Neural crest cell (in vitro differentiated cells): ENCODE data around the gene C7orf33. TPM values are rescaled to one million over a fixed set of nuclear protein-coding genes. Genes with fewer than 3 reads are reported as not detected.

Source experiments
- DNase-seq: peaks from one replicate; pipeline ENCODE4 v3.0.0; 2021; ENCODE audit warnings: low read depth, mixed read lengths, low spot score
- H3K27ac Mint-ChIP-seq: one replicate; pipeline ENCODE4 v1.8.0; 2021; ENCODE audit warnings: mild to moderate bottlenecking, mixed read lengths; ENCODE audit not compliant: unreplicated experiment
- H3K27me3 Mint-ChIP-seq: 2 replicates; pipeline ENCODE4 v1.8.0; 2021; ENCODE audit warnings: low read depth, mild to moderate bottlenecking, mixed read lengths
- H3K36me3 Mint-ChIP-seq: 2 replicates; pipeline ENCODE4 v1.8.0; 2021; ENCODE audit warnings: low read depth, mild to moderate bottlenecking, mixed read lengths
- H3K4me1 Mint-ChIP-seq: 2 replicates; pipeline ENCODE4 v1.8.0; 2021; ENCODE audit warnings: mixed read lengths
- H3K4me3 Mint-ChIP-seq: one replicate; pipeline ENCODE4 v1.8.0; 2021; ENCODE audit warnings: mild to moderate bottlenecking, mixed read lengths
- H3K9me3 Mint-ChIP-seq: 2 replicates; pipeline ENCODE4 v1.8.0; 2021; ENCODE audit warnings: mixed read lengths
- CTCF ChIP-seq: fragments of 200-600 bp; sonication (generic); conservative IDR thresholded peaks from 2 replicates; pipeline ENCODE4 v1.5.0; 2021; ENCODE audit warnings: antibody characterized with exemption, mild to moderate bottlenecking
- total RNA-seq: library from RNA; stranded (reverse); gene quantifications from 2 replicates; pipeline ENCODE4 v1.2.1, GENCODE V29; 2021

C7orf33 gene
- total RNA-seq, 1 donor from 2014 or later = not detected

- no peaks in the 10 kb centered on the region for H3K4me1 Mint-ChIP-seq
- H3K9me3 Mint-ChIP-seq = no peaks in the 10 kb centered on the region
- no peak for TF ChIP-seq CTCF
- peaks cover 15% of the 10 kb centered on the region for H3K27me3 Mint-ChIP-seq
- H3K27ac Mint-ChIP-seq = no peak overlapping the region
- no peak overlapping the region for H3K4me3 Mint-ChIP-seq
- DNase-seq = no peak
- no peaks in the 10 kb centered on the region for H3K36me3 Mint-ChIP-seq
Observed at GRCh38 chr7:148628011-148628410, 37.4 kb downstream of the C7orf33 start.

GRCh38 chr7:148630078-148630477, 39.5 kb downstream of the C7orf33 start:
- Mint-ChIP-seq H3K9me3 (no peaks in the 10 kb centered on the region), H3K36me3 (no peaks in the 10 kb centered on the region), H3K27ac (no peak overlapping the region), H3K4me1 (no peaks in the 10 kb centered on the region), H3K27me3 (peaks cover 17% of the 10 kb centered on the region), H3K4me3 (no peak overlapping the region)
- TF ChIP-seq CTCF = no peak
- DNase-seq = no peak

DNA sequence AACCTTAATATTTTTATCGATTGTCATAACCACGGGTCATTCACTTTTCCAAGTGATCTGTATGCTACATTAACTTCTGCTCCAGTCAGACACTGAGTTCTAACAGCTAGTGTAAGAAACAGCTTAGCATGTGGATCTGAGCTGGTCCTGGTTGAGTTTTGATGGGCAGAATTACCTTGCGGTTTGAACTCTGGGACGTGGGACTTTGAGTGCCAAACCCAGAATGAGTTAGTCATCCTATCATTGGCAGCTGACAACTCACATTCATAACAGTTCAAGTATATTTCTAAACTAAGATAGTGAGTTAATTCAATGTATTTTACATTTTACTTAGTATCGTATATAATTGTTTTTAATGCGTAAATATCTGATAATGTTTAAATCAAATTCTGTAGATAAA, 43.2 kb downstream of the C7orf33 start:
- Mint-ChIP-seq H3K4me1 (no peaks in the 10 kb centered on the region), H3K27ac (no peak overlapping the region), H3K36me3 (no peaks in the 10 kb centered on the region), H3K4me3 (no peak overlapping the region), H3K27me3 (peaks cover 17% of the 10 kb centered on the region), H3K9me3 (no peaks in the 10 kb centered on the region)
- no peak for DNase-seq
- no peak for TF ChIP-seq CTCF

- no peaks in the 10 kb centered on the region for H3K4me1 Mint-ChIP-seq
- no peak overlapping the region for H3K27ac Mint-ChIP-seq
- no peaks in the 10 kb centered on the region for H3K9me3 Mint-ChIP-seq
- no peaks in the 10 kb centered on the region for H3K36me3 Mint-ChIP-seq
- DNase-seq = no peak
- peaks cover 4% of the 10 kb centered on the region for H3K27me3 Mint-ChIP-seq
- no peak for TF ChIP-seq CTCF
- H3K4me3 Mint-ChIP-seq = no peak overlapping the region
Observed at GRCh38 chr7:148637094-148637493, 46.5 kb downstream of the C7orf33 start.

- Mint-ChIP-seq H3K36me3 (no peaks in the 10 kb centered on the region), H3K4me1 (no peaks in the 10 kb centered on the region), H3K27me3 (peaks cover 14% of the 10 kb centered on the region), H3K27ac (no peak overlapping the region), H3K4me3 (no peak overlapping the region), H3K9me3 (no peaks in the 10 kb centered on the region)
- DNase-seq = no peak
- no peak for TF ChIP-seq CTCF
Observed at GRCh38 chr7:148645898-148646297, 55.3 kb downstream of the C7orf33 start.

- no peak for TF ChIP-seq CTCF
- Mint-ChIP-seq H3K4me1 (no peaks in the 10 kb centered on the region), H3K9me3 (no peaks in the 10 kb centered on the region), H3K36me3 (no peaks in the 10 kb centered on the region), H3K27me3 (peaks cover 9% of the 10 kb centered on the region), H3K4me3 (no peak overlapping the region), H3K27ac (no peak overlapping the region)
- DNase-seq = no peak
Observed at GRCh38 chr7:148650232-148650858, 59.8 kb downstream of the C7orf33 start.
